ES-I3 (cell line): ENCODE measurements around the gene COLEC12.

Experiments used
- H3K36me3 ChIP-seq: 2 replicates; pipeline ENCODE4 v1.6.1; 2013; ENCODE audit warnings: mild to moderate bottlenecking, low read length, control low read depth, moderate library complexity; ENCODE audit not compliant: insufficient read depth
- H3K4me1 ChIP-seq: 2 replicates; pipeline ENCODE4 v1.6.1; 2013; ENCODE audit warnings: mild to moderate bottlenecking, control low read depth, low read length; ENCODE audit not compliant: insufficient read depth
- H3K9ac ChIP-seq: 2 replicates; pipeline ENCODE4 v1.6.1; 2013; ENCODE audit warnings: low read depth, mild to moderate bottlenecking, low read length, moderate library complexity
- H3K9me3 ChIP-seq: 2 replicates; pipeline ENCODE4 v1.6.1; 2013; ENCODE audit warnings: mild to moderate bottlenecking, low read length, moderate library complexity; ENCODE audit not compliant: control insufficient read depth, insufficient read depth

COLEC12 gene

GRCh38 chr18:473802-474201, 26.7 kb downstream of the COLEC12 start:
- H3K9ac ChIP-seq = no peak overlapping the region
- H3K4me1 ChIP-seq = peaks cover 16% of the 10 kb centered on the region
- H3K9me3 ChIP-seq = no peaks in the 10 kb centered on the region
- H3K36me3 ChIP-seq = no peaks in the 10 kb centered on the region

GRCh38 chr18:471716-472115, 28.8 kb downstream of the COLEC12 start:
- Histone ChIP-seq H3K4me1 (peaks cover 16% of the 10 kb centered on the region), H3K9me3 (no peaks in the 10 kb centered on the region), H3K9ac (no peak overlapping the region), H3K36me3 (no peaks in the 10 kb centered on the region)

DNA sequence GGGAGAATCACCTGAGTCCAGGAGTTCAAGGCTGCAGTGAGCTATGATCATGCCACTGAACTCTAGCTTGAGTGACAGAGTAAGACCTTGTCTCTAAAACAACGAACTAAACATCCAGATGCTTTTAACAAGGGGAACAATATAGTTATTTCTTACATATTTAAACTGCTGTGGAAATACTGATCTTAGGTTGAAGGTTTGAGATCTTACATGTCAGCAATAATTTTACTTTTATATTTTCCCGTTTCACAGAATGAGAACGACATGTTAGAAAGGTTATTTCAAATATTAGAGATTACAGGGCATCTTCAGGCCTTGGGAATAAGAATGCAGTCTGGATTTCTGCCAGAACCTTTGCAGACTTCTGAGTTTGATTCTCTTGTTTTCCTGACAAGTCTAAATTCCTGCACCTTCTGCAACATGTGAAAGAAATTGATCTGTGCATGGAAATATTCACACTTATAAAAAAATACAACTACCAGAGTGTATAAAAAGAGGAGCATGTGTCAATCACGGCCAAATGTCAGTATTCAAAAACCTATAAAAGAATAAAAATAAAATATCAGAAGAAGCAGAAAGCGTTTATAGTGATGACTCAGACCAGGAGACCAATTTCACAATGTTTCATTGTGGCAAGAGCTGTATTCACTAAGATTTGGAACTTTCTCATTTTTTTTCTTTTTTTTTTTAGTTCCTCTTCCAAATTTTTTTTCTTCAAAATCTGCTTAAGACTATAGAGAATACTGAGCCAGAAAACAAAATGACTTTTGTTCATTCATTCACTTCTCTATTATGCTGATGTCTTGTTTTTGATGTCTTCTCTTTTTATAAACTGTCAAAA, 29.6 kb downstream of the COLEC12 start:
- H3K9ac ChIP-seq = no peak overlapping the region
- peaks cover 12% of the 10 kb centered on the region for H3K4me1 ChIP-seq
- no peaks in the 10 kb centered on the region for H3K9me3 ChIP-seq
- H3K36me3 ChIP-seq = no peaks in the 10 kb centered on the region

DNA sequence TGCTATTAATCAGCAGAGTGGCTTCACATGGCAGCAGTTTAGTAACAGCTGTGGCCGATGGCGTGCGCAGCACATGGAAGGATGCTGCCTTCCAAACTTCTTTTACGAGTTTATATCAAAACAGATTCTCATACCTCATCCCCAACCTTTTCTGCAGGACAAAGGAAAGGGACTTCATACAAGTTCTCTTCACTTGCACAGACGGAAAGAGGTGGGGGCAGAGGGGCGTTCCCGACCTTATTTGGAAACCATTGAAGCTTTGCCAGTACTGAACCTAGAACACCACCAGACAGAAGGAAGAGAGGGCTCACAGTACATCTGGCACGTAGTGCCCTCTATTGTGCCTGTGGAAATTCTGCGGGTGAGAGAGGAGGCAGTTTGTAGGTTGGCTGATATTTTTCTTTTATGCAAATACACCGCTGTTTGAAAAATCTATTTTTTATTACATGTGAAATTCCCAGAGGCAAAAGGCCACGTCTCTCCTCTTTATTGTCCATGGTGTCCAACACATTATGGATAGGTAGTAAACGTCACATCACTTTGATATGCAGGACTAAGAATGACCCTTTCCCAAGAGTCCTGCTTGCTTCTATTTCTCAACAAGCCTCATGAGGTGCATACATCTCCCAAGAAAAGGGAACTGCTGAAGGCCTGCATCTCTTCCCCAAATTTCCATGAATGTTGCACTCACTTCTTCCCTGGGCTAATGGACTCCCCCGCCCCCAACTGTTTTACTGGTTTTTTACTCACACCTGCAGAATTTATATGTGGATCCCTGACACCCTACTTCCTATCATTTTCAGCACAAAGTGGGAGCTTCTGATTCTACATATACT, 31.3 kb downstream of the COLEC12 start:
- Histone ChIP-seq H3K9ac (no peak overlapping the region), H3K4me1 (peaks cover 1% of the 10 kb centered on the region; the same call in 1 of the 2 replicates), H3K9me3 (no peaks in the 10 kb centered on the region), H3K36me3 (no peaks in the 10 kb centered on the region)

GRCh38 chr18:463827-464541, 36.5 kb downstream of the COLEC12 start:
- no peaks in the 10 kb centered on the region for H3K9me3 ChIP-seq
- no peaks in the 10 kb centered on the region for H3K4me1 ChIP-seq
- H3K9ac ChIP-seq = no peak overlapping the region
- H3K36me3 ChIP-seq = no peaks in the 10 kb centered on the region

DNA sequence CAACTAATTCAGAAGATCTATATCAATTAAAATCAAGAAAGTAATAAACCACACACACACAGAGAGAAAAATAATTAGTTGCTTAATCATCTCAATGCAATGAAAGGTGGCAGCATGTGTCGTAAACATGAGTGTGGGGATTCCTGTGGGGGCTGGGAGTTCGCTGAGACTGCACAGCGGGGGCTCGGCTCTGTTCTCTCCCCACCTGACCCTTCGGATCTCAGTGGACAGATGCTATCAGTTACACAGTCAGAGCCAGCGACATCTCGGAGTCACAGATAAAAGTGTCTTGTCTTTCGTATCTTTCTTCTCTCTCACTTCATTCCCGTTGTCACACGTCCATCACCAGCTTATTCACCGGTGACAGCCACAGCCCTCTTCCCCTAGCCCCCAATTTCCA, 37.1 kb downstream of the COLEC12 start:
- no peaks in the 10 kb centered on the region for H3K9me3 ChIP-seq
- no peaks in the 10 kb centered on the region for H3K36me3 ChIP-seq
- no peaks in the 10 kb centered on the region for H3K4me1 ChIP-seq
- H3K9ac ChIP-seq = no peak overlapping the region

GRCh38 chr18:461762-462161, 38.7 kb downstream of the COLEC12 start:
- Histone ChIP-seq H3K36me3 (no peaks in the 10 kb centered on the region), H3K4me1 (no peaks in the 10 kb centered on the region), H3K9ac (no peak overlapping the region), H3K9me3 (no peaks in the 10 kb centered on the region)

DNA sequence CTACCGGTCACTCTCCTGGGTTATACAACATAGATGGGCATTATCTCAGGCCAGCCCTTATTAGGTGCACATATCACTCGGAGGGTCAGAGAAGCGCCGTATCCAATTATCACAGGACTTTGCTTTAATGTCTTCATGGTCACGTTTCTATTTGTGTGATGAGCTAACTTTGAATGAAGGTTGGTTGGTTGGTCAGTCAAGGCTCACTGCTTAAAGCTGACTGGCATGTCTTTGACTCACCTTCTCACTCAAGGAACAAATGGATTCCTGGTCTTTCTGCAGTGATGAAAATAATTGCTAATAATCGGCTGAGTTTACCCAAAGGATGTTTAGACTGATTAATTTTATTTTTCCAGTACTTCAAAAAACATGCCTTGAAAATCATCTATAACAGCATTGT, 39.7 kb downstream of the COLEC12 start:
- Histone ChIP-seq H3K4me1 (no peaks in the 10 kb centered on the region), H3K36me3 (no peaks in the 10 kb centered on the region), H3K9ac (no peak overlapping the region), H3K9me3 (no peaks in the 10 kb centered on the region)

- no peak overlapping the region for H3K9ac ChIP-seq
- no peaks in the 10 kb centered on the region for H3K4me1 ChIP-seq
- no peaks in the 10 kb centered on the region for H3K36me3 ChIP-seq
- no peaks in the 10 kb centered on the region for H3K9me3 ChIP-seq
Observed at GRCh38 chr18:459814-460593, 40.5 kb downstream of the COLEC12 start.

DNA sequence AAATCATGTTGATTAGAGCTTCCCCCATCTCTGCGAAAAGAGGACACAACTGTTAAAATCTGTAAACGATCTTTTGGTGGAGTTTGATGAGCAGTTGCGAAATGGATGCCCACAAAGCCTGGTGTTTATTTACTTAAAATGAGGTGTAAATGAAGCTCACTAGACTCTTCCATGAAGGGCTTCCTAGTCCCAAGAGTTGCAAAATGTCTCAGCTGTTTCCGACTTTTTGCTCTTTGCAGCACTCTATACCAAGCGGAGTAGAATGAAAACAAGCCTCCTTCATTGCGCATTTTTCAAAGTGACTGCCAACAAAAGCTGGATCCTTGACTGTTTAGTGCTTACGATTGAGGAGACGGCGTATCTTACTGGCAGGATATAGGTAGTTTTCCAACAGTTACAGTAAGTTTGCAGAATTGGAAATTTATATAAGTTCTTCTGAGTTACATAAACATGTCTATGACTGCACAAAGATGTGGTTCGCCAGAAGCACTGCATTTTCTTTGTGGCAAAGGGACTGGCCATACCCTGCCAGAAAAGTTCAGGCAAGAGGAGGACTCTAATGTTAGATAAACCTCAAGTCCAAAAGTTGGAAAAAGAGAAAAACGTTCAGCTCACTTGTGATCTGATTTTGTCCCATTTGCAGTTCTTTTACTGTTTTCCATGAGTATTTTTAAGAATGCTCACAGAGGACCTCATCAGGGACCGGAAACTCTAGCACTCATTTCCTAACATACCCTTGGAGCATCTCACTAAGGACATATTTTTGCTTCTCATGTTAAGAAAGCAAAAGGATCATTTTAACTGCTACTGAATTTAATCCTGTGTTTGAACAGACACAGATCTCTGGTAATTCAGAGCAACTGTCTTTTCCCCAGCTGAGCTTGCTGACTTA, 42.7 kb downstream of the COLEC12 start:
- no peaks in the 10 kb centered on the region for H3K36me3 ChIP-seq
- no peak overlapping the region for H3K9ac ChIP-seq
- no peaks in the 10 kb centered on the region for H3K4me1 ChIP-seq
- H3K9me3 ChIP-seq = peaks cover 2% of the 10 kb centered on the region; the same call in 1 of the 2 replicates

DNA sequence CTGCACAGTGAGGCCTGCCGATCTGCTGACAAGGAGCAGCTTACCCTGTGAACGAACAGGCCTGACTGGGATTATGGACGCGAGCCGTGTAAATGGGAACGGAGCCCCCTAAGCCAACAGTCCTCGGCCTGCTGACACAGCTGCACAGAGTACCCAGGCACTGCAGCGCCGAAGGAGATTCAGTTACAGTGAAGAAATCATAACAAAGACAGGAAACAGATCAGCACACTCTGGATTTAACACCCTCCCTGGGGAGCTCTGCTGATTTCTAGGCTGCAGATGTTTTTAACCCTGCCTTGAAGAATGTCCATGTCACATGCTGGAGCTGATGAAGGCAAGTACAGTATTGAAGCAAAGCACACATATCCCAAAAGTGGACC, 43.4 kb downstream of the COLEC12 start:
- peaks cover 2% of the 10 kb centered on the region; the same call in 1 of the 2 replicates for H3K9me3 ChIP-seq
- no peak overlapping the region for H3K9ac ChIP-seq
- no peaks in the 10 kb centered on the region for H3K4me1 ChIP-seq

DNA sequence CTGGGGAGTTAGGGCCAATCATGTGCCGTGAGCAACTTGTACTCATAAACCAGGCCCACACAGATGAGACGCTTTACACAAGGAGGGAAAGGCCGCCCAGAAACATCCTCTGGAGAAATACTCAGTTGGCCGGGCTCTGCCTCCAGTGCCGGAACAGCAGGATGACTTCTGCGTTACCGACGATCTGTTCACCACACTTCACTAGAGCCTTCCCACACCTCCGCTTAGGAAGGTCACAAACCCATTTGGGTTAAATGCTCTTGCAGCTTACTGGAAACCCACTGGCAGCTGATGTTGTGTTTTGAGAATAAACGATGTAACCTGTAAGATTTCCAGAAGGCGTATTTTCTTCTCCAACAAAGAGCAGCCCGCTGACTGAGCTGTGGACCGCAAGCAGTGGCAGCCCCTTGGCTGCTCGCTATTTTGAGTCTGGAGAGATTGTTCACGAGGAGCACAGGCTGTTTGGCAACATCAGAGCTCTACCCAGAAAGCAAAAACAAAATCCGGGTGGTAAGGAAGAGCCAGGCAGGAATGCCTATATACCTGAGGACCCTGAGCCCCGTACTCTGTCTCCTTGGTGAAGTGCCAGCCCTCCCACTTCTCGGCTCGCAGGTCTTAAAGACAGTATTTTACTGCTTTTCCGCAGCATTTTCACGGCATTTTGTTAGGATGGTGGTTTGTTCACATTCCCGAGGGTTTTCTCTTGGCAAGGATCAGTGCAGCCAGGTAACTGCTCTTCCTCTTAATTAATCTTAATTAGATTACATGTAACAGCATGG, 44.0 kb downstream of the COLEC12 start:
- H3K4me1 ChIP-seq = no peaks in the 10 kb centered on the region
- no peaks in the 10 kb centered on the region for H3K36me3 ChIP-seq
- peaks cover 2% of the 10 kb centered on the region for H3K9me3 ChIP-seq
- no peak overlapping the region for H3K9ac ChIP-seq

More for the DNA sequence above, 43.4 kb downstream of the COLEC12 start:
- H3K36me3 ChIP-seq = no peaks in the 10 kb centered on the region
